Measurements from ENCODE around the gene FOXL1. TPM values are rescaled to one million over a fixed set of nuclear protein-coding genes. Genes with fewer than 3 reads are reported as not detected.

The FOXL1 gene
- total RNA-seq: 19.3 and 31.0 TPM in 2 replicates

DNA sequence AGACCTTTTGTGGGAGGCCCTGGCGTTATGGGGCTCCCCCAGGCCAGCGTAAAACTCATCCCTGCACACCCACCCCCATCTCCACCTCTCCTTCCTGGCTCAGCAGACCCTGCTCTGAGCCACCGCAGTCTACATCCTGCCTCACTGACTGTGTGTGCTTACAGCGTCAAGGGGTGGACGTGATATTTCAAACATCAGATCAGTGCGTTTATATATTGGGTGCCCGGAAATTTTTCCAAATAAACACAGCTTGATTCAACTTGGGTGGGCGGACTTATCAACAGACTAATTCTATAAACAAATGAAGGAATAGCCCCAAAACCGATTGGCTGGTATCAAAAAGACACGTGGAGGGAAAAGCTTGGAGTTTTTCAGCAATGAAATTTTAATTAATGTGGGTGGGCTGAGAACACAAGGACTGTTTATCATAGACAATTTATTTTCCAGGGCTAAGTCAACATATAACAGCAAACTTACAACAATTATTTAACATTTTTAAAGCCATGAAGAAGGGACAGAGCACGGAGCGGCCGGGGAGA, at the start of gene FOXL1:
TSS of gene FOXL1 (plus strand) at position 489 of the 539 bp plus-strand sequence. CDS start 175 bp downstream, outside the sequence.

DNA sequence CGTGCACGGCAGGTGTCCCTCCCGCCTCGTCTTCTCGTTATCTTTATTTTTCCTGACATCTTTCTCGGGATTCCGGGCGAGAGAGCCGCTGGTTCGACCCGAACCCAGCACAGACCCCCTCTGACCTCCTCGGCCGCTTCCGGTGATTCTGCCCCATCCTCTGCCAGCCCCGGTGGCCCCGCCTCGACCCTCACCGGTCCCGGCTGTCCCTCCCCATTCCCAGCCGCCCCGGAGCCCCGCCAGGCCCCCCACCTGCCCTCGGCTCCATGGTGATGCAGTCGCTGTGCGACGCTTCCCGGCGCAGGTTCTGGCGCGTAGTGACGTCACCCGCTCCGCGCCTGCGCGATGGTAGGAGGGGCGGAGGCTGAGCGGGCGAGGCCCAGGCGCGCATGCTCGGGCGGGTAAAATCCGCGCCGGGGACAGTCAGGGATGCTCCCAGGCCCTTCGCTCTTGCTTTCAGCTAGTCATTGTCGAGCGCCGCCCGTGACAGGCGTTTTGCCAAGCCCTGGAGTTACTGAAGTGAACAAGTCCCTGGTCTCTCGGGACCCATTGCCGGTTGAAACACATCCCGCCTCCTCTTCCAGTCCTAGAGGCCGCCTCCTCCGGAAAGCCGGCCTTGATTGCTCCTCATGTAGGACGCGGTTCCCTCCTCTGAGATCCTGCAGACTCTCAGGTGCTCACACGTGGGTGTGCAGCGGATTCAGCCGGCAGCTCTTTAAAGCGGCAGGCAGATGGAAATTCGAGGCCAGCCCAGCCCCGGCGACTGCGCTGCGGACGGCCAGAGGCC, 23.2 kb upstream of the FOXL1 start, which contains the start of gene MTHFSD:
TSS of gene MTHFSD (minus strand) at position 319 of the 787 bp plus-strand sequence. CDS start at position 268, 51 bp downstream.

DNA sequence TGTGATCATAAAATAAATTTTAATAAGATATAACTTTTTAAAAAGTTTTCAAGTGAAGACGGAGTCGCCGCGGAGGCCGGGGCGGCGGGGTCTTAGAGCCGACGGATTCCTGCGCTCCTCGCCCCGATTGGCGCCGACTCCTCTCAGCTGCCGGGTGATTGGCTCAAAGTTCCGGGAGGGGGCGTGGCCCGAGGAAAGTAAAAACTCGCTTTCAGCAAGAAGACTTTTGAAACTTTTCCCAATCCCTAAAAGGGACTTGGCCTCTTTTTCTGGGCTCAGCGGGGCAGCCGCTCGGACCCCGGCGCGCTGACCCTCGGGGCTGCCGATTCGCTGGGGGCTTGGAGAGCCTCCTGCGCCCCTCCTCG, 11.8 kb upstream of the FOXL1 start, which contains the start of gene FOXC2:
TSS of gene FOXC2 (plus strand) at position 229 of the 365 bp plus-strand sequence. CDS start 507 bp downstream, outside the sequence.

Other genes with a start within 250 kb of the FOXL1 start
- gene FOXF1, start 68.0 kb upstream of the FOXL1 start, total RNA-seq: under 0.01 TPM in 2 replicates
- 13.2 and 16.0 TPM in 2 replicates for gene MTHFSD, start 23.3 kb upstream of the FOXL1 start, total RNA-seq
- 3.4 and 4.9 TPM in 2 replicates for gene FOXC2, start 11.7 kb upstream of the FOXL1 start, total RNA-seq